Small intestine (tissue), 7 donors: ENCODE results near the gene OR2W3. TPM values are rescaled to one million over a fixed set of nuclear protein-coding genes. Genes with fewer than 3 reads are reported as not detected.

Experiments used
- DNase-seq, 2 donors: peaks; one replicate each; pipeline versions ENCODE4 v3.0.0 to v3.0.0-alpha.2; 2013
- FAIRE-seq: peaks from 2 replicates; lab custom pipeline; 2012; peaks lifted over from hg19 to GRCh38; lab: Jason Lieb, UNC
- H3K27ac ChIP-seq, 3 donors: one replicate each; pipeline ENCODE4 v1.5.1; 2013; ENCODE audit warnings: low read length in 2 of 3, mild to moderate bottlenecking in 2 of 3, control low read depth in 1 of 3, inconsistent platforms in 1 of 3, low read depth in 1 of 3, moderate library complexity in 1 of 3
- H3K27me3 ChIP-seq, 3 donors: one replicate each; pipeline ENCODE4 v1.6.1; 2013; ENCODE audit warnings: low read length in 3 of 3, inconsistent platforms in 1 of 3; ENCODE audit not compliant: control insufficient read depth in 3 of 3, insufficient read depth in 3 of 3
- H3K36me3 ChIP-seq, 3 donors: one replicate each; pipeline ENCODE4 v1.6.1; 2013; ENCODE audit warnings: low read length in 3 of 3, inconsistent platforms in 1 of 3, low read depth in 1 of 3, mild to moderate bottlenecking in 1 of 3, moderate library complexity in 1 of 3; ENCODE audit not compliant: control insufficient read depth in 3 of 3, insufficient read depth in 2 of 3
- H3K4me1 ChIP-seq, 3 donors: one replicate each; pipeline ENCODE4 v1.6.1; 2013; ENCODE audit warnings: low read length in 2 of 3, inconsistent platforms in 1 of 3, low read depth in 1 of 3, mild to moderate bottlenecking in 1 of 3, moderate library complexity in 1 of 3; ENCODE audit not compliant: control insufficient read depth in 3 of 3, insufficient read depth in 2 of 3
- H3K4me3 ChIP-seq, 3 donors: one replicate each; pipeline ENCODE4 v1.5.1; 2013; ENCODE audit warnings: low read length in 3 of 3, control low read depth in 1 of 3, inconsistent platforms in 1 of 3, low read depth in 1 of 3, mild to moderate bottlenecking in 1 of 3, moderate library complexity in 1 of 3
- H3K9me3 ChIP-seq, 2 donors: one replicate each; pipeline ENCODE4 v1.6.1; 2013; ENCODE audit warnings: low read depth in 1 of 2, low read length in 1 of 2; ENCODE audit not compliant: control insufficient read depth in 2 of 2, insufficient read depth in 1 of 2
- WGBS, 3 donors: extraction: QIAGEN DNeasy Blood & Tissue Kit; methylation state at CpG; one replicate each; pipeline ENCODE4 v1.1.7; 2013; 5-methylcytosine and 5-hydroxymethylcytosine counted together
- polyA plus RNA-seq, 4 donors: library from polyadenylated mRNA; stranded (reverse) in 3 of 4; unstranded in 1 of 4; fragments of 200-250 nt in 3 of 4; fragments of 120-200 nt in 1 of 4; gene quantifications; one replicate each; pipeline versions ENCODE4 v1.2.1 to v1.2.3, GENCODE V29; 2013
- donor health status: healthy with polysubstance abuse.
- donor health status: control.
- donor health status: control.
- donor health status: Bipolar disorder and iron deficiency.
- donor health status: healthy.

OR2W3 gene
- polyA plus RNA-seq, 4 donors: 0.09 to 0.76 TPM; not detected in 2

DNA sequence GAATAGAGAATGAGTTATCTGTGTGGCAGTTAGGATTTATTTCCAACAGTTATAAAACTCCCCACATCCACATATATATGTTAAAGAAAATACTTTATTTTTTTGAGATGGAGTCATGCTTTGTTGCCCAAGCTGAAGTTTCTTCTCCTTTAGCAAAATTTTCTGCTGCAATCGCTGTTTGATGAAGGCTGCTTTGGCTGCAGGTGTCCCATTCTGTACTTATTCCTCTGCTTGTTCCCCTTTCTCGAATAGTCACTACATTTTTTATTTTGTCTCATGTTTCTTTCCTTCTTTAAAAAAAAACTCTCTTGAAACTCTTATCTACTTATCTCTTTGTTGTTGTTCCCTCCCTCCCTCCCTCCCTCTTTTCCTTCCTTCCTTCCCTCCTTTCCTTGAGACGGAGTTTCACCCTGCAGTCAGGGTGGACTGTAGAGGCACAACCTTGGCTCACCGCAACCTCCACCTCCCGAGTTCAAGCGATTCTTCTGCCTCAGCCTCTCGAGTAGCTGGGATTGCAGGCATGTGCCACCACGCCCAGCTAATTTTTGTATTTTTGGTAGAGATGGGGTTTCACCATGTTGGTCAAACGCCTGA lies 10.6 kb downstream of the OR2W3 start:
- FAIRE-seq (no peak), DNase-seq (no peak)
- no peak overlapping the region for H3K27ac ChIP-seq
- whole genome bisulfite sequencing, 3 donors: 61 to 72% (median 64%) methylated on average over 9 of the region's 9 CpGs
- no peak overlapping the region for H3K4me3 ChIP-seq
- peaks cover 0 to 21% of the 10 kb centered on the region in 2 donors for H3K9me3 ChIP-seq
- H3K36me3 ChIP-seq: no peaks in the 10 kb centered on the region
- no peaks in the 10 kb centered on the region for H3K4me1 ChIP-seq
- no peaks in the 10 kb centered on the region for H3K27me3 ChIP-seq

DNA sequence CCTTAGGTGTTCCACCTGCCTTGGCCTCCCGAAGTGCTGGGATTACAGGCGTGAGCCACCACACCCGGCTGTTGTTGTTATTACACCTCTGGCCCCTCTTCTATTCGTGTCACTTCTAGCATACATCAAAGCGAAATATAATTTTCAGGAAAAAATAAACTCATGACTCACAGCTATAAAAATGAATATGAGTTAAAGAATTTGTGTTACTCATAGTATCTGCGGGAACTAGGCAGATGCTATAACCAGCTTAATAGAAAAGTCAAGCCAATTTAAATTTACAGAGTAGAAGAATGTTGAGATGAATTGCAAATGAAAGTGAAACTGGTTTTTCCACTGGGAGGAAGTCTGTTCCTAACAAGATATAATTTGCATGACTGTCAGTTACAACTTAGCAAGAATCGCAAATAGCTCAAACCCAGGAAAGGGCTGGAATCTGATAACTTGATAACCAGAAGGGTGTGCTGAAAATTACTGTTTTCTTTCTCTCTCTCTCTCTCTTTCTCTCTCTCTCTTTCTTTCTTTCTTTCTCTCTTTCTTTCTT lies 11.2 kb downstream of the OR2W3 start:
- H3K4me1 ChIP-seq: no peaks in the 10 kb centered on the region
- peak in 1 of 2 donors; percentile 2 for DNase-seq
- H3K9me3 ChIP-seq: peaks cover 0 to 23% of the 10 kb centered on the region in 2 donors
- no peaks in the 10 kb centered on the region for H3K36me3 ChIP-seq
- H3K27me3 ChIP-seq: no peaks in the 10 kb centered on the region
- FAIRE-seq: no peak
- WGBS, 3 donors: 41 to 51% (median 42%) methylated on average over 7 of the region's 7 CpGs
- H3K27ac ChIP-seq: no peak overlapping the region
- no peak overlapping the region for H3K4me3 ChIP-seq

DNA sequence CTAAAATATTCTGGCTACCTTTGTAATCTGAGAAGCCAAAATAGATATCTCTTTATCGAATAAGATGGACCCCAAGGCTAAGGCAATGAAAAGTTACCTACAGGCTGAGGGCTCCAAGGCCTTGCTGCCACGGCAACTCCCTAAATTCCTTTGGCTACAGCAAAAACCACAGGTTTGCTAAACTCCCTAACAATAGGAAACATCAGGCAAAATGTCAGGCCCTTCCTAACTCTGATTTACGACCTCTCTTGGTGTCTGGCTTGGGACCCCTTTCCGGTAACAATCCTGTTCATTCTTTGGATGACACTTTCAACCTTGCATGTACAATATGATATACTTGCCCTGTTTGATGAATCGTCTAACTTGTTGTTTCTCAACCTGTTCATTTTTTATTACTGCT lies 13.4 kb downstream of the OR2W3 start:
- Histone ChIP-seq H3K9me3 (peaks cover 0 to 23% of the 10 kb centered on the region in 2 donors), H3K4me1 (no peaks in the 10 kb centered on the region), H3K36me3 (no peaks in the 10 kb centered on the region), H3K27me3 (no peaks in the 10 kb centered on the region), H3K4me3 (no peak overlapping the region), H3K27ac (no peak overlapping the region)
- DNase-seq (no peak), FAIRE-seq (no peak)
- WGBS, 3 donors: 74 to 79% (median 79%) methylated on average over 5 of the region's 5 CpGs

DNA sequence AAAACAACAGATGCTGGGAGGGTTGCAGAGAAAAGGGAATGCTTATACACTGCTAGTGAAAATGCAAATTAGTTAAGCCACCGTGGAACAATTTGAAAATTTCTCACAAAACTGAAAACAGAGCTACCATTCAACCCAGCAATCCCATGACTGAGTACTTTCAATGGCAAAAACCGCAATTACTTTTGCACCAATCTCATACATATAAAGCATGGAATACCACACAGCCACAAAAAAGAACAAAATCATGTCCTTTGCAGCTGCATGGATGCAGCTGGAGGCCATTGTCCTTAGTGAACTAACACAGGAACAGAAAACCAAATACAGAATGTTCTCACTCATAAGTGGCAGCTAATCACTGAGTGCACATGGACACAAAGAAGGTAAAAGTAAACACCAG lies 18.4 kb downstream of the OR2W3 start:
- Histone ChIP-seq H3K27me3 (no peaks in the 10 kb centered on the region), H3K4me1 (no peaks in the 10 kb centered on the region), H3K9me3 (peaks cover 0 to 8% of the 10 kb centered on the region in 2 donors), H3K27ac (no peak overlapping the region), H3K4me3 (no peak overlapping the region), H3K36me3 (no peaks in the 10 kb centered on the region)
- DNase-seq (no peak), FAIRE-seq (no peak)
- 71 to 79% (median 72%) methylated on average over 2 of the region's 2 CpGs for WGBS, 3 donors

GRCh38 chr1:247914941-247915662 lies 19.7 kb downstream of the OR2W3 start:
- Histone ChIP-seq H3K27me3 (no peaks in the 10 kb centered on the region), H3K4me1 (no peaks in the 10 kb centered on the region), H3K36me3 (no peaks in the 10 kb centered on the region), H3K9me3 (peaks cover 0 to 8% of the 10 kb centered on the region in 2 donors), H3K27ac (no peak overlapping the region), H3K4me3 (no peak overlapping the region)
- DNase-seq (no peak), FAIRE-seq (no peak)
- 61 to 65% (median 64%) methylated on average over 4 of the region's 4 CpGs for WGBS, 3 donors

GRCh38 chr1:247919952-247920351 lies 24.6 kb downstream of the OR2W3 start, which contains the start of gene OR2T8:
Gene OR2T8, plus strand, starts transcription at chr1:247920252. Its CDS starts 766 bp downstream, at chr1:247921018.
- no peak for DNase-seq
- H3K4me3 ChIP-seq: no peak within 1 kb of the TSS
- H3K36me3 ChIP-seq: no peaks in the 10 kb centered on the region
- H3K9me3 ChIP-seq: peaks cover 0 to 5% of the 10 kb centered on the region in 2 donors
- no peak within 1 kb of the TSS for H3K27ac ChIP-seq
- FAIRE-seq: no peak
- no peaks in the 10 kb centered on the region for H3K27me3 ChIP-seq
- WGBS, 3 donors: 82 to 95% (median 94%) methylated on average over 2 of the region's 2 CpGs
- no peaks in the 10 kb centered on the region for H3K4me1 ChIP-seq

GRCh38 chr1:247923941-247924340 lies 28.6 kb downstream of the OR2W3 start:
- DNase-seq (no peak), FAIRE-seq (no peak)
- peaks cover 0 to 4% of the 10 kb centered on the region in 2 donors for H3K9me3 ChIP-seq
- H3K4me3 ChIP-seq: no peak overlapping the region
- no peaks in the 10 kb centered on the region for H3K4me1 ChIP-seq
- H3K27me3 ChIP-seq: no peaks in the 10 kb centered on the region
- no peaks in the 10 kb centered on the region for H3K36me3 ChIP-seq
- WGBS, 3 donors: 56 to 75% (median 70%) methylated on average over 3 of the region's 3 CpGs
- H3K27ac ChIP-seq: no peak overlapping the region

- WGBS, 3 donors: 90 to 93% (median 91%) methylated on average over 9 of the region's 9 CpGs
- no peak for DNase-seq
- no peak within 1 kb of the TSS for H3K4me3 ChIP-seq
- H3K36me3 ChIP-seq: no peaks in the 10 kb centered on the region
- no peaks in the 10 kb centered on the region for H3K4me1 ChIP-seq
- no peak within 1 kb of the TSS for H3K27ac ChIP-seq
- no peak for FAIRE-seq
- no peaks in the 10 kb centered on the region for H3K27me3 ChIP-seq
- peaks cover 0 to 4% of the 10 kb centered on the region in 2 donors for H3K9me3 ChIP-seq
These were observed 29.5 kb downstream of the OR2W3 start, which contains the start of gene OR2AJ1 for GRCh38 chr1:247924868-247925267. Gene OR2AJ1, plus strand, starts transcription at chr1:247924889. Its CDS starts 8,880 bp downstream, at chr1:247933769.
